GM13976 (cell line): Measurements from ENCODE around the gene GNG7.
A peak's percentile ranks its signal among the peaks of the same experiment; 100 is the strongest.
"Not testable (repeated sequence)": the region's sequence is repeated elsewhere in the genome, so short reads cannot be mapped to it uniquely, and the experiment has no call there.

ENCODE experiments used
- DNase-seq: peaks from one replicate; pipeline ENCODE4 v3.0.0; 2012; ENCODE audit warnings: low spot score
- in situ Hi-C: fragments of 300-500 bp; cut with MboI; formaldehyde crosslinking; loops from one replicate; pipeline ENCODE4 v1.12.0; 2022; ENCODE audit warnings: low sequenced_read_pairs, mixed read lengths, inconsistent platforms; ENCODE audit not compliant: unreplicated experiment
- TF ChIP-seq, protein P1 (sequence below): IDR thresholded peaks from 2 replicates; pipeline ENCODE4 v1.5.1; 2012; ENCODE audit warnings: borderline replicate concordance, mild to moderate bottlenecking; ENCODE audit not compliant: insufficient read depth; ENCODE audit errors: extremely low read depth, missing control alignments, control extremely low read depth

The GNG7 gene

DNA sequence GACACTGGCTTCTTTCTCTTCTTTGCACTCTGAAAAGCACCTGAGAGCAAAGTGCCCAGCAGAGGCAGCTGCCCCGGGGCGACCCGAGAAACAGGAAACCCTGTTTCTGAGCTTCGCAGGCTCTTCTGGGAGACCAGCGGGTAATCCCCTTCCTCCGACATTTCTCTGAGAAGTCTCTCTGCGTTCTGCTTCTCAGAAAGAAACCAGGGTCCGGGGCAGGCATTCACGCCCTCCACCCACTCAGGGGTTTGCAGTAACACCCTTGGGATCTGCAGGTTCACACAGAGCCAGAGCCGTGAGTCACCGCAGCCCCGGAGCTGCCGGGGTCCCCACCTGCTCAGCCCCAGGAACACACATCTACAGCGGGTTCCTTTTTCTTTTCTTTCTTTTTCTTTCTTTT, 140.6 kb downstream of the GNG7 start:
- in situ Hi-C loops: no loop called here
- TF ChIP-seq, protein P1, sequence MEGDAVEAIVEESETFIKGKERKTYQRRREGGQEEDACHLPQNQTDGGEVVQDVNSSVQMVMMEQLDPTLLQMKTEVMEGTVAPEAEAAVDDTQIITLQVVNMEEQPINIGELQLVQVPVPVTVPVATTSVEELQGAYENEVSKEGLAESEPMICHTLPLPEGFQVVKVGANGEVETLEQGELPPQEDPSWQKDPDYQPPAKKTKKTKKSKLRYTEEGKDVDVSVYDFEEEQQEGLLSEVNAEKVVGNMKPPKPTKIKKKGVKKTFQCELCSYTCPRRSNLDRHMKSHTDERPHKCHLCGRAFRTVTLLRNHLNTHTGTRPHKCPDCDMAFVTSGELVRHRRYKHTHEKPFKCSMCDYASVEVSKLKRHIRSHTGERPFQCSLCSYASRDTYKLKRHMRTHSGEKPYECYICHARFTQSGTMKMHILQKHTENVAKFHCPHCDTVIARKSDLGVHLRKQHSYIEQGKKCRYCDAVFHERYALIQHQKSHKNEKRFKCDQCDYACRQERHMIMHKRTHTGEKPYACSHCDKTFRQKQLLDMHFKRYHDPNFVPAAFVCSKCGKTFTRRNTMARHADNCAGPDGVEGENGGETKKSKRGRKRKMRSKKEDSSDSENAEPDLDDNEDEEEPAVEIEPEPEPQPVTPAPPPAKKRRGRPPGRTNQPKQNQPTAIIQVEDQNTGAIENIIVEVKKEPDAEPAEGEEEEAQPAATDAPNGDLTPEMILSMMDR: no peak
- DNase-seq: peak; percentile 89

DNA sequence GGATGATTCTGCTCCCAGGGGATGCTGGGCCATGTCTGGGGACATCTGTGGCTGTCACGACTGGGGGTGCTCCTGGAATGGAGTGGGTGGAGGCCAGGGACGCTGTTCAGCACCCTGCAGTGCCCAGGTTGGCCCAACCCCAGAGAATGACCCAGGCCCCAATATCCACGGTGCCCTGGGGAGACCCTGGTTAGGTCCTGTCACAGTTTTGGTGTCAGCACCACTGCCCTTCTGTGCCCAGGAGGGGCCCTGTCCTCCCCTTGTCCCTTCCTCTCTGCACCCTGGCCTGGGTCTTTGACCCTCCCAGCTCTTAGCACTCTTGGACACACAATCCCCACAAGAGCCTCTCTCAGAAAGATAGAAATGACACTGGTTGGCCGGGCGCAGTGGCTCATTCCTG, 141.3 kb downstream of the GNG7 start:
- DNase-seq: no peak
- TF ChIP-seq, protein P1: no peak
- in situ Hi-C loops: no loop called here

DNA sequence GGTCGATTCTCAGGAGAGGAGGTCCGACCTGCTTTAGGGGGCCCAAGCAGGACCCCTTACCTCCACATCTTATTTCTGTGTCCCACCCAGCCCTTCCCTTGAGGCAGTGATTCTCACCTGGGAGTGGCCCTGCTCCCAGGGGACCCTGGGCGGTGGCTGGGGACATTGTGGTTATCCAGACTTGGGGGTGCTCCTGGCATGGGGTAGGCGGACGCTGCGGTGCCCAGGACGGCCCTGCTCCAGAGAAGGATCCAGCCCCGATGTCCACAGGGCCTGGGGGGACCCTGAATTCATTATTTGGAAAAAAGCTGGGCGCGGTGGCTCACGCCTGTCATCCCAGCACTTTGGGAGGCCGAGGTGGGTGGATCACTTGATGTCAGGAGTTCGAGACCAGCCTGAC, 142.1 kb downstream of the GNG7 start:
- DNase-seq: no peak
- in situ Hi-C loops: no loop called here
- TF ChIP-seq, protein P1: no peak

DNA sequence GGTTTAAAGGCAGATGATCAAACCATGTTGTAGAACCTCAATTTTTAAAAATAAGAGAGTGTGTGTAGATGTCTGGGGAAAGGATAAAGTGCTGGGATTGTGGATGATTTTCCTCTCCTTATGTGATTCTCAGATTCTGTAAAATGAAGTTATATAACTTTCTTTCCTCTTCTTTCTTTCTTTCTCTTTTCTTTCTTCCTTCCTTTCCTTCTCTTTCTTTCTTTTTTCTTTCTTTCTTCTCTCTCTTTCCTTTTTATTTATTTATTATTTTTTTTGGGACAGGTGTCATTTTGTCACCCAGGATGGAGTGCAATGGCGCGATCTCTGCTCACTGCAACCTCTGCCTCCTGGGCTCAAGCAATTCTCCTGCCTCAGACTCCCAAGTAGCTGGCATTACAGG, 144.0 kb downstream of the GNG7 start:
- in situ Hi-C loops: no loop called here
- DNase-seq: no peak
- TF ChIP-seq, protein P1: no peak

DNA sequence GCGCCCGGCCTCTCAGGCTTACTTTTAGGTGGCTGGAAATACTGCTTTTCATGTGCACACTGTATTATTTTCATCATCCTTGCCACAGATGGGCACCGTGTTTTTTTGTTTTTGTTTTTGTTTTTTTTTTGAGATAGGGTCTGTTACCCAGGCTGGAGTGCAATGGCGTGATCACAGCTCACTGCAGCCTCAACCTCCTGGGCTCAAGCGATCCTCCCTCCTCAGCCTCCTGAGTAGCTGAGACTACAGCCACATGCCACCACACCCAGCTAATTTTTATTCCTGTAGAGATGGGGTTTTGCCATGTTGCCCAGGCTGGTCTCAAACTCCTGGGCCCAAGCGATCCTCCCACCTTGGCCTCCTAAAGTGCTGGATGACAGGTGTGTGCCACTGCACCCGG, 144.4 kb downstream of the GNG7 start:
- DNase-seq, in situ Hi-C loops: not testable (repeated sequence)

DNA sequence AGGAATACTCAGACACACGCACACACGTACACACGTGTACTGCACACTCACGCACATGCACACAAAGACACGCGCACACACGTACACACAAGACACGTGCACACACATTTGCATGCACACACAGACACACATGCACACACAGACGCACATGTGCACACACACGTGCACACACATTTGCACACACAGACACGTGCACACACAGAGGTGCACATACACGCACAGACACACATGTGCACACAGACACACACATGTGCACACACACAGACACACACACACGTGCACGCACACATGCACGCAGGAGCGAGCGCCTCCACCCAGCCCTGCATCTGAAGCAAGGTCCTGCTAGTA, 145.4 kb downstream of the GNG7 start:
- TF ChIP-seq, protein P1: no peak
- in situ Hi-C loops: no loop called here

DNA sequence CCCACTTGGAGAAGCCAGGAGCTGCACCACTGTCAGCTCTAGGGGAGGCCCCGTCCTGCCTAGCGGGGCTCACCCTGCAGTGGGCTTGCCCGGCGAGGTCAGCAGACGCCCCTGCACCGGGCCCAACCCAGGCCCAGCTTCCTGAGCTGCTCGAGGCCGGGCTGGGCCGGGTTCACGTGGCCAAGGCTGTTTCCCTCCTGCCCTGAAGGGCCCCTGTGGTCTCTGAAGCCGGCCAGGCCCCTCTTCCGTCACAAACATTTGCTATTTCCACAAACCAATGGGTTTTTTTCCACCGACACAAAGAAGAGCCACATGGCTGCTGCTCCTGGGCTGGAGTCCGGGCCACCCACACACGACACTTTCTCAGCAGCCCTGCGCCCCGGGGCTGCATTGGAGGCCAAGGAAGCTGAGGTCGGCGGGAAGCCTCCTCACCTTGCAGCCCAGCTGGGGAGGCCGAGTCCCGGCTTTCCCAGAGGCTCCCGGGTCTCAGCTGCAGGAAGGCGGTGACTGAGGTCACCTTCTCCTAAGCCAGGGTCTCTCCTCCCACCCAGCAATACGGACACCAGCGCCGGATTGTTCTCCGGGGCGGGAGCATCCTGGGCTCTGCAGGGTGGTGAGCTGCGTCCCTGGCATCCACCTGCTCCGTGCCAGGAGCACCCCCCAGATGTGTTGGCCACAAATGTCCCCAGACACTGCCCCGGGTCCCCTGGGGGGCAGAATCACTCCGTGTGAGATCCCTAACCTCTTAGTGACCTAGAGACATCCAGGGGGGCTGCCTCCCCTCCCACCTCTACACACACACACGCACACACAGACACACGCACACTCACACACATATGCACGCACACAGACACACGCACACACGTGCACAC, 146.0 kb downstream of the GNG7 start:
- in situ Hi-C loops: no loop called here
- TF ChIP-seq, protein P1: no peak
- DNase-seq: no peak

More for the DNA sequence above, 145.4 kb downstream of the GNG7 start:
- no peak for DNase-seq
